MM.1S (cell line): Measurements from ENCODE around the gene WDFY2.

Experiments
- DNase-seq: peaks from one replicate; pipeline ENCODE4 v3.0.0-alpha.2; 2015
- H2AFZ ChIP-seq: fragments of 300-600 bp; sonication (generic); 2 replicates; pipeline ENCODE4 v1.6.0; 2016; ENCODE audit warnings: antibody characterized with exemption, low read length
- H3F3A ChIP-seq: fragments of 300-600 bp; sonication (generic); 2 replicates; pipeline ENCODE4 v1.6.1; 2016; ENCODE audit warnings: mild to moderate bottlenecking, antibody characterized with exemption, low read length, moderate library complexity, mixed read lengths; ENCODE audit not compliant: insufficient read depth
- H3K27ac ChIP-seq: fragments of 300-600 bp; sonication (generic); 2 replicates; pipeline ENCODE4 v1.5.1; 2016; ENCODE audit warnings: mild to moderate bottlenecking, low read length
- H3K27me3 ChIP-seq: fragments of 300-600 bp; sonication (generic); replicated peaks from 2 replicates; pipeline ENCODE4 v1.6.0; 2016; ENCODE audit warnings: low read length; ENCODE audit not compliant: insufficient read depth
- H3K36me3 ChIP-seq: fragments of 300-600 bp; sonication (generic); replicated peaks from 2 replicates; pipeline ENCODE4 v1.6.1; 2016; ENCODE audit warnings: mild to moderate bottlenecking, low read length, mixed read lengths; ENCODE audit not compliant: insufficient read depth
- H3K4me1 ChIP-seq: fragments of 300-600 bp; sonication (generic); 2 replicates; pipeline ENCODE4 v1.6.1; 2016; ENCODE audit warnings: low read length, mixed read lengths
- H3K4me2 ChIP-seq: fragments of 300-600 bp; sonication (generic); 2 replicates; pipeline ENCODE4 v1.6.0; 2016; ENCODE audit warnings: low read depth, low read length
- H3K4me3 ChIP-seq: fragments of 300-600 bp; sonication (generic); 2 replicates; pipeline ENCODE4 v1.5.1; 2016; ENCODE audit warnings: low read length, mixed read lengths
- H3K79me2 ChIP-seq: fragments of 300-600 bp; sonication (generic); 2 replicates; pipeline ENCODE4 v1.6.1; 2016; ENCODE audit warnings: mixed run types, low read length, mixed read lengths
- H3K9ac ChIP-seq: fragments of 300-600 bp; sonication (generic); 2 replicates; pipeline ENCODE4 v1.6.1; 2016; ENCODE audit warnings: low read length, mixed read lengths
- H3K9me2 ChIP-seq: fragments of 300-600 bp; sonication (generic); replicated peaks from 2 replicates; pipeline ENCODE4 v1.6.1; 2016; ENCODE audit warnings: mild to moderate bottlenecking, low read length, mixed read lengths; ENCODE audit not compliant: insufficient read depth
- H3K9me3 ChIP-seq: fragments of 300-600 bp; sonication (generic); replicated peaks from 2 replicates; pipeline ENCODE4 v1.6.1; 2016; ENCODE audit warnings: mild to moderate bottlenecking, low read length, mixed read lengths; ENCODE audit not compliant: insufficient read depth
- H4K20me1 ChIP-seq: fragments of 300-600 bp; sonication (generic); 2 replicates; pipeline ENCODE4 v1.6.1; 2016; ENCODE audit warnings: mild to moderate bottlenecking, low read length, moderate library complexity, mixed read lengths; ENCODE audit not compliant: insufficient read depth
- EZH2 ChIP-seq: fragments of 300-600 bp; sonication (generic); optimal IDR thresholded peaks from 2 replicates; pipeline ENCODE3; 2017; ENCODE audit warnings: low read depth, mild to moderate bottlenecking, antibody characterized with exemption, low read length, mixed read lengths
- EZH2phosphoT487 ChIP-seq: fragments of 300-600 bp; sonication (generic); IDR thresholded peaks from 2 replicates; pipeline ENCODE4 v1.6.1; 2018; ENCODE audit warnings: antibody characterized with exemption, low read length
- TF ChIP-seq, protein P1 (sequence below): fragments of 300-600 bp; sonication (generic); IDR thresholded peaks from 2 replicates; pipeline ENCODE4 v1.5.1; 2016; ENCODE audit warnings: antibody characterized with exemption, low read length, mixed read lengths

Gene WDFY2

GRCh38 chr13:51768976-51769375 is 184.7 kb downstream of the WDFY2 start:
- no peak for DNase-seq
- Histone ChIP-seq H3K9me3 (no peaks in the 10 kb centered on the region), H2AFZ (no peak overlapping the region), H3K4me2 (no peak overlapping the region), H4K20me1 (no peaks in the 10 kb centered on the region), H3K4me1 (peaks cover 11% of the 10 kb centered on the region; the same call in 1 of the 2 replicates), H3K36me3 (no peaks in the 10 kb centered on the region), H3K4me3 (no peak overlapping the region), H3K9ac (no peak overlapping the region), H3K9me2 (no peaks in the 10 kb centered on the region), H3K27me3 (no peaks in the 10 kb centered on the region), H3K79me2 (no peaks in the 10 kb centered on the region), H3K27ac (no peak overlapping the region), H3F3A (peaks cover 9% of the 10 kb centered on the region)
- TF ChIP-seq EZH2 (no peak), EZH2phosphoT487 (no peak)
- TF ChIP-seq, protein P1, sequence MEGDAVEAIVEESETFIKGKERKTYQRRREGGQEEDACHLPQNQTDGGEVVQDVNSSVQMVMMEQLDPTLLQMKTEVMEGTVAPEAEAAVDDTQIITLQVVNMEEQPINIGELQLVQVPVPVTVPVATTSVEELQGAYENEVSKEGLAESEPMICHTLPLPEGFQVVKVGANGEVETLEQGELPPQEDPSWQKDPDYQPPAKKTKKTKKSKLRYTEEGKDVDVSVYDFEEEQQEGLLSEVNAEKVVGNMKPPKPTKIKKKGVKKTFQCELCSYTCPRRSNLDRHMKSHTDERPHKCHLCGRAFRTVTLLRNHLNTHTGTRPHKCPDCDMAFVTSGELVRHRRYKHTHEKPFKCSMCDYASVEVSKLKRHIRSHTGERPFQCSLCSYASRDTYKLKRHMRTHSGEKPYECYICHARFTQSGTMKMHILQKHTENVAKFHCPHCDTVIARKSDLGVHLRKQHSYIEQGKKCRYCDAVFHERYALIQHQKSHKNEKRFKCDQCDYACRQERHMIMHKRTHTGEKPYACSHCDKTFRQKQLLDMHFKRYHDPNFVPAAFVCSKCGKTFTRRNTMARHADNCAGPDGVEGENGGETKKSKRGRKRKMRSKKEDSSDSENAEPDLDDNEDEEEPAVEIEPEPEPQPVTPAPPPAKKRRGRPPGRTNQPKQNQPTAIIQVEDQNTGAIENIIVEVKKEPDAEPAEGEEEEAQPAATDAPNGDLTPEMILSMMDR, result no peak

DNA sequence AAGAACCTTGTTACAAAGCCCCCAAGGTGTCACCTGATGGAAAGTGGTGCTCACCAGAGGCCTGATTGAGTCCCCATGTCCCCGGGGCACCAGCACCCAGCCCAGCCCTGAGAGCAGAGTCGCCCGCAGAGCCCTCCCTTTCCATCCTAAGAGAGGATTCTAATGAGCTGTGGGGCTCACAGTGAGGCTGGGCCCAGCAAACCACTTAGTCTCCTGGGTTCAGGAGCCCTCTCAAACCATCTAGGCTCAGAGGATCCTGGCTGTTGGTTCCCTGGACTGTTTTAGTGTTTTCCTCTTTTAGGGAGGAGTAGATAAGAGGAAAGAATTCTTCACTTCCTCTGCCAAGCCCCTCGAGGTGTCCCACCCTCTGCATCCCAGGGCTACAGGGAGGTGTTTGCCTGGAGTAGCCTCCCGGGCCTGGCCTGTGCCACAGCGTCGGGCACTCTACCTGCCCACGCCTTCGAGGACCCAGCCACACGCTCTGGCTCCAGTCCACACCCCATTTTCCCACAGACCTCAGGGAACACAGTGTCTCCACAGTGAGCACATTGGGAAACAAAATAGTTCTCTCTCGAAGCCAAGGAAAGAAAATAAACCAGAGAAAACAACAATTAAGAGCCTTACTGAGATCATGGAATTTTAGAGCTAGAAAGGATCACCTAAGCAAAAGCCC is 185.3 kb downstream of the WDFY2 start:
- Histone ChIP-seq H3K27me3 (no peaks in the 10 kb centered on the region), H3K4me3 (no peak overlapping the region), H3K36me3 (no peaks in the 10 kb centered on the region), H3K27ac (no peak overlapping the region), H4K20me1 (no peaks in the 10 kb centered on the region), H3F3A (peaks cover 7% of the 10 kb centered on the region), H3K4me2 (no peak overlapping the region), H3K79me2 (no peaks in the 10 kb centered on the region), H3K9me2 (no peaks in the 10 kb centered on the region), H3K9me3 (no peaks in the 10 kb centered on the region), H3K9ac (no peak overlapping the region), H3K4me1 (0 out of 2 replicates have a peak, but pooled peaks cover 8% of the 10 kb centered on the region), H2AFZ (no peak overlapping the region)
- TF ChIP-seq, protein P1, result no peak
- TF ChIP-seq EZH2phosphoT487 (no peak), EZH2 (no peak)
- no peak for DNase-seq

DNA sequence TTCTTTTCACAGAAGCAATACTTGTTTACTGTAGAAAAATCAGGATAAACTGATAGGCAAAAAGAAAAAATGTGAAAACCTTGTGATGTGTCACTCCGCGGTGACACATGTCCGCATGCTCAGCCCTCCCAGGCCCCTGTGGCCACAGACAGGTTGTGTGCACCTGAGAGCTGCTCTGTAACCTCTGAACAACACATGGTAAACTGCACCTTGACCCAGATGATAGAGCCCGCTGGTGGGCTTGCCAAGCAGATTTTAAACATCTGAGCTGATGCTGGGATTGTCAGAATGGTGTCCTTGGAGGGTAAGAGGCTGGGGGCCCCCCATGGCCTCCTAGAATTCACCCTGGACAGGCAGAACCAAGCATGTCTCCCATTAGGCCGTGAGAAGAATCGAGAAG is 185.9 kb downstream of the WDFY2 start:
- Histone ChIP-seq H3K36me3 (no peaks in the 10 kb centered on the region), H4K20me1 (no peaks in the 10 kb centered on the region), H3K4me3 (no peak overlapping the region), H3K4me1 (0 out of 2 replicates have a peak, but pooled peaks cover 4% of the 10 kb centered on the region), H2AFZ (no peak overlapping the region), H3F3A (peaks cover 2% of the 10 kb centered on the region), H3K4me2 (no peak overlapping the region), H3K9ac (no peak overlapping the region), H3K79me2 (no peaks in the 10 kb centered on the region), H3K27me3 (no peaks in the 10 kb centered on the region), H3K9me3 (no peaks in the 10 kb centered on the region), H3K9me2 (no peaks in the 10 kb centered on the region), H3K27ac (no peak overlapping the region)
- DNase-seq, result no peak
- no peak for TF ChIP-seq EZH2phosphoT487
- TF ChIP-seq, protein P1, result no peak
- no peak for TF ChIP-seq EZH2
